HL-60/S4 (cell line): ENCODE measurements around the gene PALM3.
"Not testable (repeated sequence)": the region's sequence is repeated elsewhere in the genome, so short reads cannot be mapped to it uniquely, and the experiment has no call there.

Experiments used
- in situ Hi-C: fragments of 300-500 bp; cut with MboI; formaldehyde crosslinking; loops from 2 replicates; pipeline ENCODE4 v1.14.3; 2022; ENCODE audit warnings: low sequenced_read_pairs

PALM3 gene

DNA sequence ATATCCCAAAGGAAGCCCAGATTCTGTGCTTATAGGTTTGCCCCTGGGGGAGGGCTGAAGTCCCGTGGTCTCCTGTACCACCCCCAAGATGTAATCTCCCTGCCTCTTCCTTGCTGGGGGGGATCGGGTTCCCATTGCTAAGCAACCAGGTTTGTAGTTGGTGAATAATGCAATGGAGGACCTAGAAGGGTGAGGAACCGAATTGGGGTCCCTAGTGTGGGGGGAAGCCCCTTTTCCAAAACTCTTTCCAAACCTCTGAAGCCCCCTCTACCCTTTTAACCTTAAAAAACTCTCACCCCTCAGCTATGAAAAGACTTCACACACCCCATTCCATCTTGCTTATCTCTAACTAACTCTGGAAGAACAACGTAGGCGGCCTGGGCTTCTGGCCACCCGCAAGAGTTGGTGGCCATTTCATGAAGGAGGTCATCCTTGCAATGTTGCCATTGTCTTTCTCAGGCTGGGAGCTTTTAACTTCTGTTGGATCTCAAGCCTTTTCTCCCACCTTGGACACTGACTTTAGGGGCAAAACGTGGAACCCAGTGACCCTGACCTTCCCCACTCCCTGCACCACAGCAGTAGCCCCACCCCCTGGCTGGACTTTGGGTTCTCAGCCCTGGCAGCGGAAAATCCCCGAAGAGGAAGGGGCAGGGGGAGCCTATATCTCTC, 661 bp downstream of the PALM3 start:
- in situ Hi-C loops, result loop anchor here (25.0 kb wide), 1 partner anchor 449 kb away; no protein-coding TSS in a partner anchor

DNA sequence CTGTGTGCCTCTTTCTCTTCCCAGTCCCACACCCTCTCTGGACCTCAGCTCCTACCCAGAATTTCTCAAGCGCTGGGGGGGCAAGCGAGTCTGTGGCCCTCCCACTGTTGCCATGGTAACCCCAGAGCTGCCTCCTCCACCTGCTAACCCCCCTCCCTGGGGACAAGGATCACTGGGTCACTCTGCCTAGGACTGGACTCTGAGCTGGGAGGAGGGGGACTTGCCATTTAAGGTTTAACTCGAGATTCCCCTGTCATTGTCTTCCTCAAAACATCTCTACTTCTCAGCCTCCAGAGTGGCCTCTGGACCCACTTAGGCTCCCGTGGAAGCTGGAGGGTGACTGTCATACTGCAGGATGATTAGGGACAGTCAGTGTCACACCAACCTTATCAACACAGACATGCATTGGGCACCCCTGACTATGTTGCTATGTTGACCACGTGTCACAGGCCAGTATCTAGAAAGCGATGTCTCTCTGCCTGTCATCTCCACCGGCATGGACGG, 2.2 kb downstream of the PALM3 start:
- in situ Hi-C loops, result loop anchor here (25.0 kb wide), 1 partner anchor 447 kb away; no protein-coding TSS in a partner anchor

DNA sequence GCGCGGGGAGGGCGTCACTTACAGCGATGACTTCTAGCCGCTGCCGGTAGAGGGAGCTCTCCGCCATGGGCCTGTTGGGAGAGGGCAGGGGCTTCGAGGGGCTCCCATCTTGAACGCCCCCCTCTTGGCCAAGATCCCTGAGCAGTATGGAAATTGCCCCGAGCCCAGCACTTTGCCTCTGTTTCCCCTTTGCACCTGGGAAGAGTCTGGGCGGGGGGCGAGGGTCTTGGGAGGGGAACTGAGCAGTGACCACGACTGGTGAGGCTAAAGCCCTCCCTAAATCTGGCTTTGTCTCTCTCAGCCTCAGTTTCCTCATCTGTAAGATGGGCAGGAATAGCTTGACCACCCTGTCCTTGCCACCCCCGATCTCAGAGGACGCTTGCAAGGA, 2.8 kb downstream of the PALM3 start:
- in situ Hi-C loops, result loop anchor here (25.0 kb wide), 1 partner anchor 447 kb away; no protein-coding TSS in a partner anchor

DNA sequence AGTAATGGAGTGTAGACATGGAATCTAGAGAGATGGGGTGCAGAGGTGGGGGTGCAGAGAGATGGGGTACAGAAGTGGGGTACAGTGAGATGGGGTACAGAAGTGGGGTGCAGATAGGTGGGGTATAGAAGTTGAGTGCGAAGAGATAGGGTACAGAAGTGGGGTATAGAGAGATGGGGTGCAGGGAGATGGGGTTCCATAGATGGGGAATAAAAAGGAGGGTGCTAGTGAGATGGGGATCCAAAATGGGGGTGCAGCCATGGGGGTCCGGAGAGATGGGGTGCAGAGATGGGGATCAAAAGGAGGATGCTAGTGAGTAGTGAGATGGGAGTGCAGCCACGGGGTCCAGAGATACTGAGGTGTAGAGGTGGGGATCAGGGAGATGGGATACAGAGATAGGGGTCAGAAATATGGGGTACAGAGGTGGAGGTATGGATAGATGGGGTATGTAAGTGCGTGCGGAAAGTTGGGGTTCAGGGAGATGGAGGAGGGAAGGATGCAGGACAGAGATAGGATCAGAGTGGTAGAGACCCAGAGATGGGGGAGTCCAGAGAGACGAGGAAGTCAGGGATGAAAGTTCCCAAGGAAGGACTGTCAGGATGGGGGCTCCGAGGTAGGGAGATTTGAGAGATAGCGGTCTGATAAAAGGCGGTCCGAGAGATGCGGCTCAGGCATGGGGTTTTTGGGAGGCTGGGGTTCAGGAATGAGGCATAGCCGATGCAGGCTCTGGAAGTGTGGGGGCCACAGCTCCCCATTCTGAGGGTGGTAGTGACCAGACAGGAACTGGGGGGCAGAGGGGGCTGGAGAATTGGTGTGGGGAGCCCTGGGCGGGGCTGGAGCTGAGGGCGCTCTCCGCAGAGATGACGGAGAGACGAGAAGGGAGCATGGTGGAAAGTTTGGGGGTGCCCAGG, 3.4 kb downstream of the PALM3 start:
- in situ Hi-C loops, result loop anchor here (25.0 kb wide), 1 partner anchor 446 kb away; no protein-coding TSS in a partner anchor

DNA sequence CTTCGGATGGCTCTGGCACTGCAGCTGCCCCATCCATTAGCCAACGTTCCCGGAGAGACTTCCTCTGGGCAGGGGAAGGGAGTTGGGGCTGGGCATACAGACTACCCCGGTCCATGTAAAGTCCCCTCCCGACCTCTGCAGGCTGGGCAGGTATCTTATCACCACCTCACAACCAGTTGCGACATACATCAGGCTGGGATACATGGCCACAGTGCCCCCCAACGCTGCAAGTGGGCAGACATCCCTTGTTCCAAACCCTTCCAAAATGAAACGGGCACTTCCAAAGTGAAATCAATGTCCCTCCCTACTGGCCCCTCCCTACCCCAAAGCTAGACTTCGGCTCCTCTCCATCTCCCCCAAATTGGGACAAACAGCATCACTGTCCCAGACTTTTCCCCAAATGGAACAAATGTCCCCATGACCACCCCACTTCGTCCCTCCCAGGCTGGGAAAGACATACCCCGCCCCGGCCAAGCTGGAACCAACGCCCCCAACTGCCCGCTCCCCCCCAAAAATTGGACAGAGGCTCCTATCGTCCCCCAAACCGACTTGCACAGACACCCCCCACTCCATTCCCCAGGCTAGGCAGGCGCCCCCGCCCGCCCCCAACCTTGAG, 5.0 kb downstream of the PALM3 start:
- in situ Hi-C loops, result loop anchor here (25.0 kb wide), 1 partner anchor 445 kb away; no protein-coding TSS in a partner anchor

DNA sequence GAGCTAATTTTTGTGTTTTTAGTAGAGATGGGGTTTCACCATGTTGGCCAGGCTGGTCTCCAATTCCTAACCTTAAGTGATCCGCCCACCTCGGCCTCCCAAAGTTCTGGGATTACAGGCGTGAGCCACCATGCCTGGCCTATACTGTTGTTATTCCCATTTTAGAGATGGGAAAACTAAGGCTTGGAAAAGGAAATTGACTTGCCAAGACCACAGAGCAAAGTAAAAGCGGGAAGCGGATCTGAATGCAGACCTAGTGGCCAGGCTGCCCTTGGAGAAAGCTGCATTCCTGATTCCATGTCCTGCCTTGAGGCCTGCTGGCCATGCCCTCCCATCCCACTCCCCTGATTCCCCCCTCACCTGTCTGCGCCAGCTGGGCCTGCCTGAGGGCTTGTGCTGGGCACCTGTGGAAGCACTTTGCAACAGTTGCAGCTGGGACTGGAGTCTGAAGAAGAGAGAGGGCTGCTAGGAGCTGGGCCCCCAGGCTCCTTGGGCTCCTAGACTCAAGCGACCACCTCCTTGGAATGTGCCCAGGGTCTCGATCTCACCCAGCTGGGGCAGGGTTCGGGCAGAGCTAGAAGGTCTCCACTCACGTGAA, 5.7 kb downstream of the PALM3 start:
- in situ Hi-C loops, result loop anchor here (25.0 kb wide), 1 partner anchor 444 kb away; no protein-coding TSS in a partner anchor

DNA sequence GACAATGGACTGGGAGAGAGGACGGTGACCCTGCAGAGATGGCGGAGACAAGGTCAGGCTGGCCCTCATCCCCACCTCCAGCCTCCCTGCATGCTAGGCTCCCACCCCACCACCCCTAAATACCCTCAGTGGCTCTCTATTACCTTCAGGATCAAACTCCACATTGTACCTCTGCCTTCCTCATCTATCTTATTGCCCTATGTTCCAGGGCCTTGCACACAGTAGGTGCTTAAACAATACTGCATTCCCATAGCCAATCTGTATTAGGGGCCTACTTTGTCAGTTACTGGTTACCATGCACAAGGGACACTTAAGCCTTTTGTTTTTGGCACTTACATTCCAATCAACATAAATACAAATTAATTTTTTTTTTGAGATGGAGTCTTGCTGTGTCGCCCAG, 6.5 kb downstream of the PALM3 start:
- in situ Hi-C loops, result loop anchor here (25.0 kb wide), 1 partner anchor 443 kb away; no protein-coding TSS in a partner anchor

DNA sequence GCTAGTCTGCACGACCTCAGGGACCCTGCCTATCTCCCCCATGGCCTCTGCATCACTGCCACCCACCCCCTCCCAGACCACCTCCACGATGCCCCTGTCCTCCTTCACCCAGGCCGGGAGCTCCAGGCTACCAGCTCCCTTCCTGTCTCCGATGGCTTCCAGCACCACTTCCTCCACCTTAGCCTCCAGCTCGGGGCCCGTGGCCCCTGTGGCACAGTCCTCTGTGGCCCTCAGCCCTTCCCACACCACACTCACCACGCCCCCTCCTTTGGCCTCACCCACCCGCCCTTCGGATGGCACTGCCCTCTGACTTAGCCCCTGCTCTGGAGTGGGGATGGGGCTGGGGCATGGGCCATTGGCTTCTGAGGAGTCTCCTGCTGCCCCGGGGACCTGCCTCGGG, 7.2 kb downstream of the PALM3 start:
- in situ Hi-C loops, result loop anchor here (25.0 kb wide), 1 partner anchor 442 kb away; no protein-coding TSS in a partner anchor

DNA sequence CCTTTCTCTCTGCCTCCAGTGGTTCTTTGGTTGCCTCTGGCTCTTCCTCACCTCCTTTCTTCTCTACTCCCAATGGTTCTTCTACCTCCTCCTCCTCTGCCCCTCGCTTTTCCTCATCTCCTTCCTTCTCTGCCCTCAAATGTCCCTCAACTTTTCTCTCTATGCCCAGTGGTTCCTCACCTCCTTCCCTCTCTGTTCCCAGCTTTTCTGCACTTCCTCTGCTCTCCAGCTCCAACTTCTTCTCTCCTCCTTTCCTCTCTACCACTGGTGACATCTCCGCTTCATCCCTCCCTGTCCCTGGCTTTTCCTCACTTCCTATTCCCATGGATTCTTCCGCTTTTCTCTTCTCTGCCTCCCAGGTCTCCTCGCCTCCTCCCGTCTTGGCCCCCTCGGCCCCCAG, 7.8 kb downstream of the PALM3 start:
- in situ Hi-C loops, result loop anchor here (25.0 kb wide), 1 partner anchor 442 kb away; no protein-coding TSS in a partner anchor

DNA sequence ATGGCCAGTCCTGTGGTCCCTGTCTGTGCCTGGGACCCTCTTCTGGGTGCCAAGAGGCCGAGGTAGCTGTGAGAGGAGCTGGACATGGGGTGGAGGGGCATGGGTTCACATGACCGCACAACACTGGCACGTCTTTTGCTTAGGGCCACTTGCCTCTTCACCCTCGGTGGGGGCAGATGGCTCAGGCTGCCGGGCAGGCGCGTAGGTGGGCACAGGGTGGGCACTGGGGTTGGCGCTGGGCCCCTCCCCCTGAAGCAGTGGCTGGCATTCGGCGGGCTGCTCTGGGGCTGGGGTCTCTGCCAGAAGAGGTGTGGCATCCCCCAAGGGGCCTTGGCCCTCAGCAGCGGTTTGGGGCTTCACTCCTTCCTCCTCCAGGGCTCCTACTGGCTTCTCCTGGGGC, 8.4 kb downstream of the PALM3 start:
- in situ Hi-C loops, result loop anchor here (25.0 kb wide), 1 partner anchor 441 kb away; no protein-coding TSS in a partner anchor

DNA sequence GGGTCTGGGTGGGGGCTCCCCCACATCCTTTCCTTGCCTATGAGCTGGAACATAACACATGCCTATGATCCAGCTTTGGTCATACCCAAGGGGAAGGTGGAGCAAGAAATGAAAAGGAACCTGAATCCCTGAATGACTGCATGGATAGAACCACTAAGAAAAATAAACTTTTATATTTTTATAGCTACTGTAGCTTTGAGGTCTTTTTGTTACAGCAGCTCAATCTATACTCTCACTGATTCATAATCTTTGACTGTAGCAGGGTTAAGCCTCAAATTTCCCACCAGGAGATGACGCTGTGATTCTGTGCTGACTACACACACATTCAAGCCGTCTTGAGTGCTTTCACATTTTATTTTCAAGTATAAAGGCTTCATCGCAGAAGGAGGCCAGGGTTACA, 8.8 kb downstream of the PALM3 start:
- in situ Hi-C loops, result loop anchor here (25.0 kb wide), 1 partner anchor 441 kb away; no protein-coding TSS in a partner anchor

DNA sequence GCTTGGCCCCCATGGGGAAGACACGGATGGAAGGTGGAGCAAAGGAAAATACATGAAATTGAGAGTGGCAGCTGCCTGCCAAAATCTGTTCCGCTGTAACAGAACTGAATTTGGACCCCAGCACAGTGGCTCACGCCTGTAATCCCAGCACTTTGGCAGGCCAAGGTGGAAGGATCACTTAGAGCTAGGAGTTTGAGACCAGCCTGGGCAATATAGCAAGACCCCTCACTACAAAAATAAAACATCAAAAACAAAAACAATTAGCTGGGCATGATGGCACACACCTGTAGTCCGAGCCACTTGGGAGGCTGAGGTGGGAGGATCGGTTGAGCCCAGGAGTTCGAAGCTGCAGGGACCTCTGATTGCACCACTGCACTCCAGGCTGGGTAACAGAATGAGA, 9.4 kb downstream of the PALM3 start:
- in situ Hi-C loops, result loop anchor here (25.0 kb wide), 1 partner anchor 440 kb away; no protein-coding TSS in a partner anchor

DNA sequence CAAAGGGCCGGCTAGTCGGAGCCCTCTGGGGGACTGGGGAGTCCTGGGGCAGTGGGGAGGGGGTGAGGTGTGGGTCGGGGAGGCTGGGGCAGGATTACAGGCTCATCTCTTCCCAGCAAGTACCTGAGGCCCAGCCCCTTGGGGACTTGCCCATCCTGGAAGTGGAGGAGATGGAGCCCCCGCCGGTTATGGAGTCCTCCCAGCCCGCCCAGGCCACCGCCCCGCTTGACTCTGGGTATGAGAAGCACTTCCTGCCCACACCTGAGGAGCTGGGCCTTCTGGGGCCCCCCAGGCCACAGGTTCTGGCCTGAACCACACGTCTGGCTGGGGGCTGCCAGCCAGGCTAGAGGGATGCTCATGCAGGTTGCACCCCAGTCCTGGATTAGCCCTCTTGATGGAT, 9.9 kb downstream of the PALM3 start:
- in situ Hi-C loops, result loop anchor here (25.0 kb wide), 1 partner anchor 440 kb away; no protein-coding TSS in a partner anchor

DNA sequence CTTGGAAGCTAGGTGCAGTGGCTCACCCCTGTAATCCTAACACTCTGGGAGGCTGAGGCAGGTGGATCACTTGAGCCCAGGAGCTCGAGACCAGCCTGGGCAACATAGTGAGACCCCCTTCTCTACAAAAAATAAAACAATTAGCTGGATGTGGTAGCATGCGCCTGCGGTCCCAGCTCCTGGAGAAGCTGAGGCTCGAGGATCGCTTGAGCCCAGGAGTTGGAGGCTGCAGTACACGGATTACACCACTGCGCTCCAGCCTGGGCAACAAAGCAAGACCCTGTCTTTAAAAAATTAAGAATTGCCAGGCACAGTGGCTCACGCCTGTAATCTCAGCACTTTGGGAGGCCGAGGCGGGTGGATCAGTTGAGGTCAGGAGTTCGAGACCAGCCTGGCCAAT, 10.9 kb downstream of the PALM3 start:
- in situ Hi-C loops, result loop anchor here (25.0 kb wide), 1 partner anchor 439 kb away; no protein-coding TSS in a partner anchor

DNA sequence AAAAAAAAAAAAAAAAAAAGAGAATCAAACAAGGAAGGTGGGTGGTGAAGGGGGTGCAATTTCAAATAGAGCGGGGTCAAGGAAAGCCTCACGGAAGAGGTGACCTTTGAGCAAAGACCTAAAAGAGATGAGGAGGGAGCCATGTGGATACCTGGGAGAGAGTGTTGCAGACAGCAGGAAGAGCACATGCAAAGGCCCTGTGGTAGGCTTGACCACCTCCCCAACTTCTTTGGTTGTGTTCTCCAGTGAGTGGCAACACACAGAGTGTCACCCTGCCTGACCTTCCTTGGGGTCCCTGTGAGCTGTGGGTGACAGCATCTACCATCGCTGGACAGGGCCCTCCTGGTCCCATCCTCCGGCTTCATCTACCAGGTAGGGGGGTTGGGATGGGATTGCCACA, 11.4 kb downstream of the PALM3 start:
- in situ Hi-C loops, result loop anchor here (25.0 kb wide), 1 partner anchor 438 kb away; no protein-coding TSS in a partner anchor

DNA sequence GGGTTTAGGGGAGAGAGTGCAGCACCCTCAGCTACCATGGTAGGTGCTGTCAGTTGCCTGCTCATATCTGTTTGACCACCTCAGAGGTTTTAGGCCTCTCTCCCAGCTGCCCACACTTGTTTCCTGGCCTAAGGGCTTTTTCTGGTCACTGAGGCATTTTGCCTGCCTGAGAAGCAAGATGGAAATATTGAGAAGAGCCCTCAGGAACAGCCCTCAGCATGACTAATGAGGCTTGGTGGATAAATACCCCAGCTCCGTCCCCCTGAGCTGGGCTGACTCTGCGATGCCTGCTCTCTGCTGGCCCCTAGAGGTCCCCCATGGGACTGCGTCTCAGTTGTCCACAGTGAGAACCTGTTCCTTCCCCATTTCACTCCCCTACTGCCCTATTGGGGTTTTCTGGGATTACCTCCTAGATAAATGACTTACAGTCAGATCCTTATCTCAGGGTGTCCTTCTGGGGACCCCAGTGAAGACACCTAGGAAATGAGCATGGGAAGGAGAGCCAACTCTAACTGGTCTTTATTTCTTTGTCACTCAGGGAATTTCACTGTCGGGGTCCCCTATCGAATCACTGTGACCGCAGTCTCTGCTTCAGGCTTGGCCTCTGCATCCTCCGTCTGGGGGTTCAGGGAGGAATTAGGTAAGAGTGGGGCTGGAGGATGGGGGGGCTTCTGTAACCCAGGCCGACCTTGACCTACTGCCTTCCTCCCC, 13.3 kb downstream of the PALM3 start:
- in situ Hi-C loops, result no loop called here

DNA sequence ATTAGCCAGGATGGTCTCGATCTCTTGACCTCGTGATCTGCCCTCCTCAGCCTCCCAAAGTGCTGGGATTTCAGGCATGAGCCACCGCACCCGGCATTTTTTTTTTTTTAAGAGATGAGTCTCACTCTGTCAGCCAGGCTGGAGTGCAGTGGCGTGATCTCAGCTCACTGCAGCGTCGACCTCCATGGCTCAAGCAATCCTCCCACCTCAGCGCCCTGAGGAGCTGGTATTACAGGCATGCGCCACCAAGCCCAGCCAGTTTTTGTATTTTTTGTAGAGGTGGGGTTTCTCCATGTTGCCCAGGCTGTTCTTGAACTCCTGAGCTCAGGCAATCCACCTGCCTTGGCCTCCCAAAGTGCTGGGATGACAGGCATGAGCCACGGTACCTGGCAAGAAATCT, 14.0 kb downstream of the PALM3 start:
- in situ Hi-C loops, result not testable (repeated sequence)

DNA sequence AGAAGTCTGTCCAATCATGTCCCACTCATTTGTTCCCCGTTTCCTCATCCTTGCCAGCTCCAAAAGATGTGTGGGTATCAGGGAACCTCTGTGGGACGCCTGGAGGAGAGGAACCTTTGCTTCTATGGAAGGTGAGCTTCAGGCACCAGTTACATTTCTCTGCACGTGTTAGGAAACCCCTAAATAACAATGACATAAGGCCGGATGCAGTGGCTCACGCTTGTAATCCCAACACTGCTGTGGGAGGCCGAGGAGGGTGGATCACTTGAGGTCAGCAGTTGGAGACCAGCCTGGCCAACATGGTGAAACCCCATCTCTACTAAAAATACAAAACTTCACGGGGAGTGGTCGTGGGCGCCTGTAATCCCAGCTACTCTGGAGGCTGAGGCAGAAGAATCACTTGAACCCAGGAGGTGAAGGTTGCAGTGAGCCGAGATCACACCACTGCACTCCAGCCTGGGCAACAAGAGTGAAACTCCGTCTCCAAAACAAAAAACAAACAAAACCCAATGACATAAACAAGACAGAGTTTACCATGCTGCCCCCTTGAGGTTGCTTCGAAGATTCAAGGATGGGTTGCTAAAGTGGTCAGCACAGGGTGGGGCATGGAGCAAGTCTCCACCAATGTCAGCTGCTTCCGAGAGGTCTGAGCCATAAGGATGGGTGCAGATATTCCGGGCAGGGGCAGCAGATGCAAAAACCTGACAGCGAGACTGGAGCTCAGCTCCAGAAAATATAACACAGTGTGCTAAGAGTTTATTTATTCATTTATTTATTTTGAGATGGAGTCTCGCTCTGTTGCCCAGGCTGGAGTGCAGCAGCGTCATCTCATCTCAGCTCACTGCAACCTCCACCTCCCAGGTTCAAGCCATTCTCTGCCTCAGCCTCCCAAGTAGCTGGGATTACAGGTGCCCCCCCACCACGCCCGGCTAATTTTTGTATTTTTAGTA, 18.9 kb downstream of the PALM3 start:
- in situ Hi-C loops, result not testable (repeated sequence)
